HG02763 (cell line): Measurements from ENCODE around the gene ATP6AP1.

Experiments used
- ATAC-seq: cut with Tn5 transposase; IDR thresholded peaks from one replicate; pipeline ENCODE4 v1.9.1; 2021; ENCODE audit warnings: mild to moderate bottlenecking, moderate library complexity; ENCODE audit not compliant: unreplicated experiment

The ATP6AP1 gene

GRCh38 chrX:154470914-154471568 is 42.6 kb downstream of the ATP6AP1 start:
- no peak for ATAC-seq

GRCh38 chrX:154471839-154472684 is 43.6 kb downstream of the ATP6AP1 start:
- ATAC-seq: no peak

GRCh38 chrX:154472685-154473632 is 44.5 kb downstream of the ATP6AP1 start:
- no peak for ATAC-seq

GRCh38 chrX:154473683-154474082 is 45.2 kb downstream of the ATP6AP1 start:
- ATAC-seq: no peak

- no peak for ATAC-seq
Measured at GRCh38 chrX:154476821-154477220, 48.3 kb downstream of the ATP6AP1 start.

- no peak for ATAC-seq
Measured at GRCh38 chrX:154477891-154478477, 49.5 kb downstream of the ATP6AP1 start.

GRCh38 chrX:154478728-154479622 is 50.5 kb downstream of the ATP6AP1 start, which contains the start of gene LAGE3:
Gene LAGE3 (minus strand): TSS chrX:154479281. CDS start chrX:154478915, 366 bp downstream.
- peak; percentile 85 for ATAC-seq

- no peak for ATAC-seq
Measured at GRCh38 chrX:154481195-154481594, 52.7 kb downstream of the ATP6AP1 start.

GRCh38 chrX:154481911-154482601 is 53.6 kb downstream of the ATP6AP1 start:
- ATAC-seq: no peak

- no peak for ATAC-seq
Measured at GRCh38 chrX:154482786-154483185, 54.3 kb downstream of the ATP6AP1 start.

GRCh38 chrX:154483325-154483724 is 54.8 kb downstream of the ATP6AP1 start:
- ATAC-seq: no peak

- no peak for ATAC-seq
Measured at GRCh38 chrX:154484255-154485149, 56.0 kb downstream of the ATP6AP1 start.

GRCh38 chrX:154485150-154486051 is 56.9 kb downstream of the ATP6AP1 start:
- no peak for ATAC-seq

GRCh38 chrX:154486052-154486395 is 57.5 kb downstream of the ATP6AP1 start:
- no peak for ATAC-seq
